ENCODE results near the gene RNFT2. TPM values are rescaled to one million over a fixed set of nuclear protein-coding genes. Genes with fewer than 3 reads are reported as not detected.

The RNFT2 gene, protein sequence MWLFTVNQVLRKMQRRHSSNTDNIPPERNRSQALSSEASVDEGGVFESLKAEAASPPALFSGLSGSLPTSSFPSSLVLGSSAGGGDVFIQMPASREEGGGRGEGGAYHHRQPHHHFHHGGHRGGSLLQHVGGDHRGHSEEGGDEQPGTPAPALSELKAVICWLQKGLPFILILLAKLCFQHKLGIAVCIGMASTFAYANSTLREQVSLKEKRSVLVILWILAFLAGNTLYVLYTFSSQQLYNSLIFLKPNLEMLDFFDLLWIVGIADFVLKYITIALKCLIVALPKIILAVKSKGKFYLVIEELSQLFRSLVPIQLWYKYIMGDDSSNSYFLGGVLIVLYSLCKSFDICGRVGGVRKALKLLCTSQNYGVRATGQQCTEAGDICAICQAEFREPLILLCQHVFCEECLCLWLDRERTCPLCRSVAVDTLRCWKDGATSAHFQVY
- polyA plus RNA-seq (2013, experiment 1 of 2; ENCODE audit: insufficient read length) = 0.87 TPM
- polyA plus RNA-seq (2013, experiment 2 of 2; ENCODE audit: insufficient read length) = 0.40 TPM

DNA sequence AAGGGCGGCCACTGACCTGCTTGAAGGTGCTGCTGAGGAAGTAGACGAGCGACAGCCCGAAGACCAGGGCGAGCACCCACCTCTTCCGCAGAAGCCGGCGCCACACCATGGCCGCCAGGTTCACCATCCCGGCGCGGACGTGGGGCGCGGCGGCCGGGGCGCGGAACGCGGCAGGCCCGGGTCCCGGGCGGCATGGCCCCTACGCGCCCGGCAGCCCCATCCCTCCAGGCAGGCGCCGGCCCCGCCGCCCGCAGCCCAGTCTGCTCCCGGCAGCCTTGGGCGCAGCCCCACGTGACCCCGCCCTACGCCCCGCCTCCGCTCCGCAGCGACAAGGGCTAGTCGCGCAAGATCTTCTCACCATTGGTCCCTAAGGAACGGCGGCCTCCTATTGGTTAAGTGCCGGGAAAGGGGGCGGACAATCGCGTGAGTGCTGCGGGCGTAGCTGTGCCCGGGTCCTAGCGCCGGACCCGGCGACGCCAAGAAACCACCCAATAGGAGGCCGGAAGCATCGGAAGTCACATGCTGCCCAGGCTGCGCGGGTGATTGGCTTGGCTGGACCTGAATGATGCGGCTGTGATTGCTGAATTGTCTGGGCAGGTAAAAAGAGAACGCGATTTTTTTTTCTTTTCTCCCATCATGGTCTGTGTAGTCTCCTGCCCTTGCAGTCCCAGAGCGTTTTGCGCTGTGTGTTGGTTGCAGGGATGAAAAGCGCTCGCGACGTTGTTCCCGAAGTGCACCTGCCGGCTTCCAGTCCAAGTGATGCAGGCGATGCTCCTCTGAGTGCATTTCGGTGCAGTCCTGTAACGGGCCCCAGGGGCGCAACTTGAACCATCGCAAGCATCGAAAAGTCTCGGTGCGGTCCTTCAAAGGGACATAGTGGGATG lies at the start of gene RNFT2, which contains the start of gene SPRING1:
TSS of gene RNFT2 (plus strand) at position 542 of the 884 bp plus-strand sequence. CDS start 2,183 bp downstream, outside the sequence.
TSS of gene SPRING1 (minus strand) at position 296 of the 884 bp plus-strand sequence. CDS start at position 127, 169 bp downstream.
- peak; percentile 100 for DNase-seq

DNA sequence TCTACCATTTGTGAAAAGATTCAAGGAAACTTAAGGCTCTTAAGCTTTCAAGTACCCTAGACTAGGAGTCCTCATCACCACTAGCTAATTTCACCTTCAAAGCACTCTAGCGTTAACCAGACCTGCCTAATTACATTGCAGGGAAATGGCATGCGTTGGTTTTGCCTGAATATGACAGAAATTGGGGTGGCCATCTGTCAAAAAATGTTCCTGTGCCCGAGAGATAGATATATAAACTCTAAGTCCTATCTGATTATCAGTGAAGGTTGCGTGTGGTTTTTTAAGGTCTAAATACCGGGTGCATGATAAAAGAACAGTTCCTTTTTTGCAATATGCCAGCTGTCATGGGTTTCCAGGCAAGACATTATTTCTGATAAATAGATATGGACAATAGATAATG lies 48.6 kb upstream of the RNFT2 start:
- no peak for DNase-seq

DNA sequence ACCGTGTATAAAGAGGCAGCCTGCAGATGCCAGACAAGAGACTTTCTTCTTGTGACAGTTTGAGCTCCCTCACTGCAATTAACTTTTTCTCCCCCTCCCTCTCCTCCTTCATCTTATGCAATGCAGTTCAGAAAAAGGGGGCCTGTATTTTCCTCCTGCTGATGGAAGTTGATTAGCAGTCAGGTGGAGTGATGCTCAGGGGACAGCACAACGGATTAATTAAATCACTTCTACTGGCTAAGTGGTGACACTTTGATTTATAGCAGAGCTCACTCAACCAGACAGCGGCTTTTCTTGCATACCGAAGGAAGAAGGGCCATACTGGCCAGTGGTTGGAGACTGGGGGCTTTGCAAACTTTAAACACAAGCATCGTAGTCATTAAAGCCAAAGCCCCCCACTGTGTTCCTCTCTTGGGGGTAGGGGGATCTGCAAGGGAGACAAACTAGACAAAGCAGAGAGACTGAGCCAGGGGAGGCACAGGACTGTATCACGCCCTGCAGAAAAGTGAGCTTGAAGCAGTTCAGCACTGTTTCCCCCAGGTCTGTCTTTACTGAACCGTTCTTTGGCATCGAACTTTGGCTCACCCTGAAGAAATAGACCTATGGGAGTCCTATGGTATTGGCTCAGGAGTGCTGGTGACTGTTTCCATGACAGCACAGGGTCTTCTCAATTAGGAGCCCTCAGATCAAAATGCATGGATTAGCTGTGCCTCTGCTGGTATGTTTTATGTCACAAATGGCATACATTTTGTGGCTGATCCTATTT lies 48.0 kb upstream of the RNFT2 start:
- DNase-seq = no peak

DNA sequence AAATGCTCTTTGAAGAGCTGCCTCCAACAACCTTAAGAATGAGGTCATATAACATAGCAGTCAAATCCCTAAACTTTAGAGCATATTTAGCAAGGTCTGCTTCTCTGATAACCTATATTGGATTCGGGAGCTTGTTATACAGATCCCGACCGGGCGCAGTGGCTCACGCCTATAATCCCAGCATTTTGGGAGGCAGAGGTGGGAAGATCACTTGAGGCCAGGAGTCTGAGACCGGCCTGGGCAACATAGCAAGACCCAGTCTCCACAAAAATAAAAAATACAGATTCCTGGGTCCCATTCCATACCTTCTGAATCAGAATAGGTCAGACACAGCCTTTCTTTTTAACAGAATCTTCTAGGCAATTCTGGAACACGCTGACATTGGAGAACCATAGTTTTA lies 46.9 kb upstream of the RNFT2 start:
- no peak for DNase-seq

- no peak for DNase-seq
These were observed 46.5 kb upstream of the RNFT2 start for GRCh38 chr12:116691636-116692035.

DNA sequence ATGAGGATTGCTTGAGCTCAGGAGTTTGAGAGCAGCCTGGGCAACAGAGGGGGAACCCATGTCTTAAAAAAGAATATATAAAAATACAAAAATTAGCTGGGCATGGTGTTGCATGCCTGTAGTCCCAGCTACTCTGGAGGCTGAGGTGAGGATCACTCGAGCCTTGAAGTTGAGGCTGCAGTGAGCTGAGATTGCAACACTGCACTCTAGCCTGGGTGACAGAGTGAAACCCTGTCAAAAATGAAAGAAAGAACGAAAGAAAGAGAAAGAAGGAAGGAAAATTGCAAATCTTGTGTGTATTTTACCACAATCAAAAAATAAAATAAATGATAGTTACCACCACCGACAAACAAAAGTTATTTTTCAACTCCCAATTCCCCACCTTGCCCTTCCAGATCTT lies 45.5 kb upstream of the RNFT2 start:
- DNase-seq = no peak

DNA sequence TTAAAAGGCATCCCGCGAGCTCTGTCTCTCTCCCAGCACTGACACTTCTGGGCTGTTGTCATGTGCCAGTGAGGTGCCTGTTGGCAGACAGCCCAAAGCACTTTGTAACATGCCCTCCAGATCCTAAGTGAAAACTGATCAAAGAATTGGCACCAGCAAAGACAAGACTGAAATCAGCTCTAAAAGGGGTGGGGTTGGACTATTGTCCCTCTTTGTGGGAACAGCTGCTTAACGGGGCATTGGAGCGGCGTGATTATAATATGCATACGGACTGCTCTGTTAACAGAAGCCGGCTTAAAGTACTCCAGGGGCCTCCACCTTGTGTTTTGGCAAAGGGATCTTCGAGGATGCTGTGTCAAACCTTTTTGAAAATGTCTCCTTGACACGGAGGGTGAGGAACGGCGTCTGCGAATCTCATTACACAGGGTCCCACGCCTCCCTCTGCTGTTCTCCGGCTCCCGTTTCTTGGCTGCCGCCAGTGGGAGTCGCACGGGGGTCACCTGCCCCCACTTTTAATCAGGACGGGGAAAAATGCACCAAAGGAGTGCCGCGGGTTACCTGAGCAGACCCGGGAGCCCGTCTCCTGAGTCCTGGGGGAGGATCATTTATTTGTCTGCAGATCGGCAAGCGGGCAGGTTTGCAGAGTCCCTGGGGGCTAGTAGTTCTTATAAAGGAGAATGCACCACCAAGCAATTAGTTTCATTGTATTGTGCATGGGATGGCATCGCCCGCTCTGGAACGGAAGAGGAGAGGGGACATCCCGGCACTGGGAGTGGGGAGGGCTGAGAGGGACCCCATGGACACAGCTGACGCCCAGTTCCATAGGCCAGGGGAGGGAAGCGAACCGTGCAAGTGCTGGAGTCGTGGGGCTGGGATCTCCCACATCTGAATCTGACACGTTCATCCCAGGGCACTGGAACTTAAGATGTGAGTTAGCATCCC lies 44.6 kb upstream of the RNFT2 start:
- no peak for DNase-seq

GRCh38 chr12:116694653-116695463 lies 43.3 kb upstream of the RNFT2 start:
- no peak for DNase-seq

DNA sequence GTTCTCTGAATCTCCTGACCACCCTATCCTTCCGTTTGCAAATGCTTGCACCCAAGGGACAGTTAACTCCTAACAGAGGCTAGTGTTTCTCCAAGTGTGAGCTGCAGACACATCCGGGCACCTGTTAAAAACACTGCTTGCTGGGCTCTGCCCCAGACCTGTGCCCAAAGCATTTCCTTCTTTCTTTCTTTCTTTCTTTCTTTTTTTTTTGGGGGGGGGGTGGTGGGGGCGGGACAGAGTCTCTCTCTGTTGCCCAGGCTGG lies 42.7 kb upstream of the RNFT2 start:
- DNase-seq = no peak

DNA sequence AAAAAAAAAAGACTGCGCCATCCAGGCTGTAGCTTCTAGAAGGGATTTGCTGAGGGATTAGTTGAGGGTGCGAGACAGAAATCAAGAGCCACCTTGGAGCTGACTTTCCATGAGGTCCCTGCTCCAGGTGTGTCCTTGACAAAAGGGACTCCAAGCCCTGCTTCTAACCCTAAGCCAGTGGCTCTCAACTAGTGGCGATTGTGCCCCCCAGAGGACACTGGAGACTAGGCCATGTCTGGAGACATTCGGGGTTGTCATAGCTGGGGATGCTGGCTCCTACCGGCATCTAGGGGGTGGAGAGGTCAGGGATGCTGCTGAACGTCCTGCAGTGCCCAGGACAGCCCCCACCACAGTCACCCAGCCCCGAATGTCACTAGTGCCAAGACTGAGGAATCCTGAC lies 40.8 kb upstream of the RNFT2 start:
- DNase-seq = peak; percentile 38

DNA sequence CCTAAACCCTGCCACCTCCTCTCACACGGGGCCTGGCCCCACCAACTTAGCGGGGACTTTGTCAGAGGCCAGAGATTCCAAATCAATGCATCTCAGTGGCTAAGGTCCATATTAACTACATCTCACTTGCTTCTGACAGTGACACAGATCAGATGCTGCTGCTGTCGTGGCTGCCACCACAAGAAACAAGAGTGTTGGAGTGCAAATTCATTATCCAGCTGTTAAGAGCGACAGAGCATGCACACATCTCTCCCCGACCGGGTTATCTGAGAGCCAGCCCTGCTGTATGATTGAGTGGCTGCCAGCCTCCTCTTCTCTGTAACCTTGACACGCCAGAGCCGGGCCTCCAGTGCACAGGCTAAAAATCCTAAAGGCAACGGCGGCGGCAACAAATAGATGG lies 40.4 kb upstream of the RNFT2 start:
- DNase-seq = no peak

DNA sequence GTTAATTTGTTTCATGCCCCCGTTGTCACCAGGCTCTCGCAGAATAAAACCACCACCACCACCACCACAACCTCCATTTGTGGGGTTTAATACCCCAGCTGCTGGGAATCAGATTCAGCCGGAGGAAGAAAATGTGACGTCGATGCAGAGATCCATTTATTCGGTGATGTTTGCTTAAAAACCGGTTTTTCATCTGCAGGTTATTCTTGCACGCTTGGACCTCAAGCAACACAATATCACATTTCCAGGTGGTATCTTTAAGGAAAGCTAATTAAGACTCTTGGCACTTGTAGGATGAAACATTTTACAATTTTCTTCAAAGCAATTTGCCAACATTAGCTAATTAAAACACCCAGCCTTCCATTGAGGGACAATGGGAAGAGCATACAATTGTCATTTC lies 40.0 kb upstream of the RNFT2 start:
- no peak for DNase-seq

- DNase-seq = no peak
These were observed 39.5 kb upstream of the RNFT2 start for GRCh38 chr12:116698554-116699075.

GRCh38 chr12:116700066-116700465 lies 38.0 kb upstream of the RNFT2 start:
- DNase-seq = peak; percentile 5

GRCh38 chr12:116701432-116701831 lies 36.7 kb upstream of the RNFT2 start:
- no peak for DNase-seq

DNA sequence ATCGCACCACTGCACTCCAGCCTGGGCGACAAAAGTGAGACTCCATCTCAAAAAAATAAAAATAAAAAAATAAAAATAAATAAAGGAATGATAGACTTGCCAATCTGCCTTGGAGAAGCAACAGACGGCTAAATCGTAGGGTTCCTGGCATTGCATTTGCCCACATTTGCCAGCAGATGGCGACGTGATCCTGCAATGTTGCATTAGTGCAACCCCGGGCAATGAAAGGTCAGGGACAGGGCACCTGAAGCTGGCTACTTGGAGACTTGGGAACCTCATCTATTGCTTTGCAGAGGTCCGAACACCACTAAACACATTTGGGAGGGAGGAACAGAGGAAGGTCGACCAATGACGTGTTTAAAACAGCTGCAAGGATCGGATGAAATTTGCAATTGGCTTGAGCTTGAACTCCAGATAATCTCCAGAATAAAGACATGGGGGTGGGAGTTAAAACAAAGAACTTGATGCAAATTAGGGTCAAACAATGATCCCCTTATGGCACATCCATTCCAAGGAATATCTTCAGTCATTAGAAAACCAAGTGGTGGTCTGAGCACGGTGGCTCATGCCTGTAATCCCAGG lies 34.8 kb upstream of the RNFT2 start:
- DNase-seq = peak; percentile 58

DNA sequence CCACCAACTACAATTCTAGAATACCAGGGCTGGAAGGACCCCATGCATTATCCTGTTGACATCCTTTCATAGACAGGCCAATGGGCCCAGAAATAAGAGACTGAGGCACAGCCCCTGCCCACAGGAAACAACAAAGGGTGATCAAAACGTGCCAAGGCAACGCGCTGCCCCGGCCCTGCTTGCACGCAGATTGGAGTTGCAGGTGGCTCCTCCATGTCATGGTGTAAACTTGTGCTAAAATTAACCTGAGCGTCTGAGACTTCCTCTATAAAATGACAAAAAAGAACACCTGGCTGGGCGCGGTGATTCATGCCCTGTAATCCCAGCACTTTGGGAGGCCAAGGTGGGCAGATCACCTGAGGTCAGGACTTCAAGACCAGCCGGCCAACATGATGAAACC lies 30.4 kb upstream of the RNFT2 start:
- DNase-seq = no peak

- peak; percentile 67 for DNase-seq
These were observed 29.0 kb upstream of the RNFT2 start for GRCh38 chr12:116708826-116709756.

GRCh38 chr12:116709768-116710167 lies 28.3 kb upstream of the RNFT2 start:
- DNase-seq = no peak
